H1 (cell line): ENCODE data around the gene HK2.

Experiments
- CEBPB ChIP-seq: IDR thresholded peaks from 2 replicates; pipeline ENCODE4 v1.6.1; 2012; ENCODE audit warnings: low read depth, low read length
- CHD1 ChIP-seq: IDR thresholded peaks from 2 replicates; pipeline ENCODE4 v1.6.1; 2012; ENCODE audit warnings: low read depth, low read length, improper control_type of control experiment
- CTCF ChIP-seq, 3 experiments: IDR thresholded peaks; 1 replicate in 2 of 3; 2 replicates in 1 of 3; pipeline versions ENCODE4 v1.5.1 to v1.6.1; 2011; ENCODE audit warnings: low read length in 3 of 3, mild to moderate bottlenecking in 3 of 3, inconsistent platforms in 2 of 3, low read depth in 1 of 3, moderate library complexity in 1 of 3; ENCODE audit not compliant: insufficient read depth in 1 of 3; ENCODE audit errors: control extremely low read depth in 1 of 3
- EZH2 ChIP-seq: fragments of 200-600 bp; sonication (generic); IDR thresholded peaks from 2 replicates; pipeline ENCODE4 v1.7.1; 2012; ENCODE audit warnings: low read depth, mild to moderate bottlenecking, moderate library complexity, low read length, inconsistent platforms; ENCODE audit not compliant: severe bottlenecking
- JUN ChIP-seq: IDR thresholded peaks from 2 replicates; pipeline ENCODE4 v1.6.1; 2011; ENCODE audit warnings: low read depth, mild to moderate bottlenecking, improper control_type of control experiment, low read length
- RAD21 ChIP-seq, 2 experiments: IDR thresholded peaks in 1 of 2; conservative IDR thresholded peaks in 1 of 2; 2 replicates each; pipeline ENCODE4 v1.6.1; 2011; ENCODE audit warnings: low read depth in 2 of 2, low read length in 2 of 2, improper control_type of control experiment in 1 of 2, inconsistent platforms in 1 of 2, mild to moderate bottlenecking in 1 of 2, moderate library complexity in 1 of 2
- SP1 ChIP-seq: IDR thresholded peaks from 2 replicates; pipeline ENCODE4 v1.6.1; 2011; ENCODE audit warnings: low read depth, low read length
- SUZ12 ChIP-seq: fragments of 200-600 bp; sonication (generic); IDR thresholded peaks from 2 replicates; pipeline ENCODE4 v1.6.1; 2012; ENCODE audit warnings: mild to moderate bottlenecking, inconsistent platforms, low read length, moderate library complexity, mixed read lengths
- TCF12 ChIP-seq: IDR thresholded peaks from 2 replicates; pipeline ENCODE4 v1.6.1; 2011; ENCODE audit warnings: low read depth, mild to moderate bottlenecking, low read length
- YY1 ChIP-seq: IDR thresholded peaks from 2 replicates; pipeline ENCODE4 v1.6.1; 2011; ENCODE audit warnings: low read depth, mild to moderate bottlenecking, low read length
- TF ChIP-seq, protein P1 (sequence below): IDR thresholded peaks from 2 replicates; pipeline ENCODE4 v1.6.1; 2012; ENCODE audit warnings: inconsistent platforms

- no peak for TF ChIP-seq CHD1
- no peak for TF ChIP-seq JUN
- no peak for TF ChIP-seq EZH2
- no peak for TF ChIP-seq RAD21 (IDR thresholded peaks at IDR 0.05 in 1 of 2, conservative IDR thresholded peaks at IDR 0.05 in 1 of 2; ENCODE audit: low read depth in 2 of 2, low read length in 2 of 2)
- TF ChIP-seq SP1 = no peak
- TF ChIP-seq CTCF (IDR thresholded peaks at IDR 0.05; ENCODE audit: control extremely low read depth in 1 of 3, insufficient read depth in 1 of 3, low read depth in 1 of 3, low read length in 3 of 3) = no peak
- TF ChIP-seq, protein P1, sequence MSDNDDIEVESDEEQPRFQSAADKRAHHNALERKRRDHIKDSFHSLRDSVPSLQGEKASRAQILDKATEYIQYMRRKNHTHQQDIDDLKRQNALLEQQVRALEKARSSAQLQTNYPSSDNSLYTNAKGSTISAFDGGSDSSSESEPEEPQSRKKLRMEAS = no peak
- no peak for TF ChIP-seq SUZ12
- no peak for TF ChIP-seq TCF12
- TF ChIP-seq CEBPB = no peak
- no peak for TF ChIP-seq YY1
Observed at GRCh38 chr2:74930811-74931486, 97.0 kb downstream of the HK2 start.
